Transverse colon (tissue), 4 donors: ENCODE measurements around the gene AAMP. TPM values are rescaled to one million over a fixed set of nuclear protein-coding genes. Genes with fewer than 3 reads are reported as not detected.

Experiments
- DNase-seq: peaks from one replicate; pipeline ENCODE4 v3.0.0-alpha.2; 2019
- H3K27ac ChIP-seq, 4 donors: fragments of 200-600 bp; sonication (generic); 2 replicates each; pipeline ENCODE4 v1.5.1; 2016 to 2018; ENCODE audit warnings: inconsistent platforms in 4 of 4
- H3K27me3 ChIP-seq: fragments of 200-600 bp; sonication (generic); 2 replicates; pipeline ENCODE4 v1.5.1; 2017; ENCODE audit warnings: inconsistent platforms
- H3K36me3 ChIP-seq, 4 donors: fragments of 200-600 bp; sonication (generic); 2 replicates each; pipeline ENCODE4 v1.5.1; 2017 to 2019; ENCODE audit warnings: inconsistent platforms in 4 of 4
- H3K4me1 ChIP-seq, 4 donors: fragments of 200-600 bp; sonication (generic); 2 replicates each; pipeline ENCODE4 v1.5.1; 2017 to 2020; ENCODE audit warnings: inconsistent platforms in 4 of 4
- H3K4me3 ChIP-seq, 4 donors: fragments of 200-600 bp; sonication (generic); 1 replicate in 1 of 4; 2 replicates in 3 of 4; pipeline versions ENCODE4 v1.5.1 to v1.6.1; 2017 to 2019; ENCODE audit warnings: inconsistent platforms in 4 of 4
- H3K9me3 ChIP-seq, 2 donors: fragments of 200-600 bp; sonication (generic); 2 replicates each; pipeline ENCODE4 v1.5.1; 2017 to 2019; ENCODE audit warnings: inconsistent platforms in 2 of 2
- CTCF ChIP-seq, 5 experiments: fragments of 200-600 bp in 3 of 5; fragments of 450-650 bp in 2 of 5; sonication (generic) in 3 of 5; IDR thresholded peaks; 1 replicate in 2 of 5; 2 replicates in 3 of 5; pipeline ENCODE4 v1.5.1; 2016 to 2017; ENCODE audit warnings: antibody characterized with exemption in 5 of 5, inconsistent platforms in 3 of 5, mild to moderate bottlenecking in 2 of 5, moderate library complexity in 1 of 5
- EP300 ChIP-seq: sonication (generic); formaldehyde crosslinking; IDR thresholded peaks from one replicate; pipeline ENCODE4 v1.6.1; 2017; ENCODE audit warnings: antibody characterized with exemption, low read depth
- POLR2A ChIP-seq: fragments of 450-650 bp; IDR thresholded peaks from one replicate; pipeline ENCODE4 v1.6.1; 2016; ENCODE audit warnings: antibody characterized with exemption, mild to moderate bottlenecking, moderate library complexity
- POLR2AphosphoS5 ChIP-seq, 3 donors: sonication (generic); formaldehyde crosslinking; IDR thresholded peaks; one replicate each; pipeline ENCODE4 v1.6.1; 2016; ENCODE audit warnings: antibody characterized with exemption in 3 of 3
- WGBS, 2 donors: methylation state at CpG; one replicate each; pipeline ENCODE4 v1.1.5; 2018; ENCODE audit warnings: low coverage in 1 of 2; 5-methylcytosine and 5-hydroxymethylcytosine counted together
- in situ Hi-C, 4 donors: fragments of 200-750 bp; cut with MboI; loops; one replicate each; pipeline versions ENCODE4 v1.15.0 to v1.15.1; 2017; ENCODE audit warnings: low sequenced_read_pairs in 3 of 4, low pct_ligation_motif_present in 1 of 4, low pct_unique_long_range_greater_than_20kb in 1 of 4
- intact Hi-C: fragments of 100-400 bp; cut with DNase I; formaldehyde crosslinking; loops from one replicate; pipeline ENCODE4 v1.15.1; 2023; ENCODE audit warnings: low total_unique reads
- total RNA-seq, 4 donors: library from RNA; depleted of rRNA; stranded (reverse); fragments of >200 nt; gene quantifications; one replicate each; pipeline ENCODE4 v1.1.0, GENCODE V29; 2016

AAMP gene
- total RNA-seq, 4 donors from 2014 or later, result 96.9 to 466 (median 174) TPM

- Histone ChIP-seq H3K36me3 (peaks cover 0 to 7% (median 2%) of the 10 kb centered on the region in 4 donors), H3K9me3 (no peaks in the 10 kb centered on the region), H3K4me1 (peaks cover 22 to 78% (median 52%) of the 10 kb centered on the region in 4 donors), H3K4me3 (no peak overlapping the region), H3K27ac (peak overlapping the region in 2 of 4 donors; percentile 11 to 35), H3K27me3 (no peaks in the 10 kb centered on the region)
- no peak for DNase-seq
- intact Hi-C loops (loop anchor here (10.0 kb wide), 1 partner anchor 1164 kb away; the partner anchor contains the start of gene DNPEP), in situ Hi-C loops (no loop called here)
- WGBS, 2 donors, result 46 to 52% methylated on average over 5 of the region's 5 CpGs
- TF ChIP-seq EP300 (no peak), POLR2A (no peak), POLR2AphosphoS5 (IDR thresholded peaks at IDR 0.05) (no peak), CTCF (IDR thresholded peaks at IDR 0.05) (no peak)
Observed at GRCh38 chr2:218221000-218221399, 48.9 kb downstream of the AAMP start.

GRCh38 chr2:218219934-218220333 lies 50.0 kb downstream of the AAMP start:
- intact Hi-C loops, result loop anchor here (10.0 kb wide), 1 partner anchor 1165 kb away; the partner anchor contains the start of gene DNPEP
- TF ChIP-seq POLR2A, result no peak
- no peak for TF ChIP-seq EP300
- TF ChIP-seq POLR2AphosphoS5 (IDR thresholded peaks at IDR 0.05), result no peak
- no peak for TF ChIP-seq CTCF (IDR thresholded peaks at IDR 0.05)
- in situ Hi-C loops, result no loop called here
- peak overlapping the region in 1 of 4 donors; percentile 100 for H3K4me3 ChIP-seq
- peak overlapping the region; percentile 94 to 100 (median 98) for H3K27ac ChIP-seq
- no peaks in the 10 kb centered on the region for H3K9me3 ChIP-seq
- H3K4me1 ChIP-seq, result peaks cover 20 to 77% (median 52%) of the 10 kb centered on the region in 4 donors
- peaks cover 0 to 7% (median 0%) of the 10 kb centered on the region in 4 donors for H3K36me3 ChIP-seq
- no peak for DNase-seq
- H3K27me3 ChIP-seq, result no peaks in the 10 kb centered on the region
- WGBS, 2 donors, result 32 to 50% methylated on average over 2 of the region's 2 CpGs

GRCh38 chr2:218218268-218219185 lies 51.4 kb downstream of the AAMP start:
- no peak for TF ChIP-seq CTCF (IDR thresholded peaks at IDR 0.05)
- TF ChIP-seq POLR2AphosphoS5 (IDR thresholded peaks at IDR 0.05), result peak in 1 of 3 donors; percentile 24
- DNase-seq, result no peak
- Histone ChIP-seq H3K4me3 (peak overlapping the region; percentile 74 to 100 (median 94)), H3K27ac (peak overlapping the region; percentile 94 to 100 (median 98)), H3K9me3 (no peaks in the 10 kb centered on the region), H3K4me1 (peaks cover 19 to 63% (median 52%) of the 10 kb centered on the region in 4 donors), H3K27me3 (no peaks in the 10 kb centered on the region), H3K36me3 (no peaks in the 10 kb centered on the region)
- in situ Hi-C loops (no loop called here), intact Hi-C loops (no loop called here)
- WGBS, 2 donors, result 15 to 38% methylated on average over 2 to 4 of the region's 4 CpGs
